GM10266 (cell line): Measurements from ENCODE around the gene WDR77.

Experiments used
- DNase-seq: peaks from one replicate; pipeline ENCODE4 v3.0.0; 2012; ENCODE audit errors: extremely low spot score
- CTCF ChIP-seq: IDR thresholded peaks from 2 replicates; pipeline ENCODE4 v1.5.1; 2012; ENCODE audit warnings: mild to moderate bottlenecking, low read depth; ENCODE audit not compliant: control insufficient read depth, insufficient read depth; ENCODE audit errors: missing control alignments

WDR77 gene

GRCh38 chr1:111415461-111415860 lies 33.6 kb downstream of the WDR77 start:
- TF ChIP-seq CTCF, result no peak
- no peak for DNase-seq

GRCh38 chr1:111414756-111415155 lies 34.3 kb downstream of the WDR77 start:
- no peak for TF ChIP-seq CTCF
- no peak for DNase-seq

- no peak for DNase-seq
- TF ChIP-seq CTCF, result no peak
Measured at GRCh38 chr1:111412839-111413238, 36.2 kb downstream of the WDR77 start.

- no peak for DNase-seq
- no peak for TF ChIP-seq CTCF
Measured at GRCh38 chr1:111407301-111407700, 41.8 kb downstream of the WDR77 start.

GRCh38 chr1:111406321-111406768 lies 42.7 kb downstream of the WDR77 start:
- TF ChIP-seq CTCF, result no peak
- DNase-seq, result peak; percentile 21

- TF ChIP-seq CTCF, result no peak
- no peak for DNase-seq
Measured at GRCh38 chr1:111404588-111404987, 44.5 kb downstream of the WDR77 start.

GRCh38 chr1:111402083-111402482 lies 47.0 kb downstream of the WDR77 start:
- TF ChIP-seq CTCF, result no peak
- DNase-seq, result no peak
